HepG2 (cell line): Measurements from ENCODE around the gene BTRC. TPM values are rescaled to one million over a fixed set of nuclear protein-coding genes. Genes with fewer than 3 reads are reported as not detected.

Experiments used
- ADNP ChIP-seq: sonication (generic); formaldehyde crosslinking; IDR thresholded peaks from 2 replicates; pipeline ENCODE4 v1.4.0; 2020; ENCODE audit warnings: missing genetic modification reagents
- BHLHE40 ChIP-seq: IDR thresholded peaks from 2 replicates; pipeline ENCODE4 v1.6.1; 2011; ENCODE audit warnings: low read length, improper control_type of control experiment
- CCAR2 ChIP-seq: fragments of 200-400 bp; formaldehyde crosslinking; optimal IDR thresholded peaks from 2 replicates; pipeline ENCODE3; 2018; ENCODE audit warnings: low read depth, mild to moderate bottlenecking, low read length, moderate library complexity
- CENPT ChIP-seq: sonication (generic); formaldehyde crosslinking; IDR thresholded peaks from 2 replicates; pipeline ENCODE4 v1.8.0; 2022; ENCODE audit warnings: low read depth, mild to moderate bottlenecking, moderate library complexity, missing genetic modification reagents
- ELF1 ChIP-seq: sonication (generic); formaldehyde crosslinking; IDR thresholded peaks from 2 replicates; pipeline ENCODE4 v1.4.0; 2020; ENCODE audit warnings: missing genetic modification reagents
- FOXM1 ChIP-seq: sonication (generic); formaldehyde crosslinking; IDR thresholded peaks from 2 replicates; pipeline ENCODE4 v1.5.0; 2020; ENCODE audit warnings: missing genetic modification reagents
- HHEX ChIP-seq: IDR thresholded peaks from 2 replicates; pipeline ENCODE4 v1.6.1; 2016; ENCODE audit warnings: control low read depth
- ISX ChIP-seq: sonication (generic); formaldehyde crosslinking; conservative IDR thresholded peaks from 2 replicates; pipeline ENCODE4 v1.5.0; 2020; ENCODE audit warnings: missing genetic modification reagents
- KAT7 ChIP-seq: IDR thresholded peaks from 2 replicates; pipeline ENCODE4 v1.6.1; 2018; ENCODE audit warnings: borderline replicate concordance, missing compliant biosample characterization
- KLF13 ChIP-seq: sonication (generic); formaldehyde crosslinking; IDR thresholded peaks from 2 replicates; pipeline ENCODE4 v1.4.0; 2020; ENCODE audit warnings: mild to moderate bottlenecking, missing genetic modification reagents
- KLF9 ChIP-seq: IDR thresholded peaks from 2 replicates; pipeline ENCODE4 v1.6.1; 2016; ENCODE audit warnings: low read depth
- MEF2D ChIP-seq: sonication (generic); formaldehyde crosslinking; IDR thresholded peaks from 2 replicates; pipeline ENCODE4 v1.5.1; 2020; ENCODE audit warnings: mild to moderate bottlenecking, missing genetic modification reagents
- POLR2A ChIP-seq, 2 experiments: IDR thresholded peaks; 2 replicates each; pipeline ENCODE4 v1.6.1; 2011; ENCODE audit warnings: low read depth in 2 of 2, low read length in 2 of 2, mild to moderate bottlenecking in 1 of 2, moderate library complexity in 1 of 2; ENCODE audit not compliant: insufficient read depth in 1 of 2
- RFX3 ChIP-seq: IDR thresholded peaks from 2 replicates; pipeline ENCODE4 v1.6.1; 2016; ENCODE audit warnings: missing biosample characterization, missing genetic modification reagents
- TEAD3 ChIP-seq: optimal IDR thresholded peaks from 2 replicates; pipeline ENCODE3; 2016; ENCODE audit warnings: borderline replicate concordance
- ZNF350 ChIP-seq: sonication (generic); formaldehyde crosslinking; IDR thresholded peaks from 2 replicates; pipeline ENCODE4 v1.4.0; 2020; ENCODE audit warnings: mild to moderate bottlenecking, low read depth, missing genetic modification reagents, borderline replicate concordance
- ZNF460 ChIP-seq: sonication (generic); formaldehyde crosslinking; IDR thresholded peaks from 2 replicates; pipeline ENCODE4 v1.5.1; 2020; ENCODE audit warnings: missing genetic modification reagents, mild to moderate bottlenecking, borderline replicate concordance
- ZNF772 ChIP-seq: sonication (generic); formaldehyde crosslinking; IDR thresholded peaks from 2 replicates; pipeline ENCODE4 v1.5.0; 2020; ENCODE audit warnings: mild to moderate bottlenecking, missing genetic modification reagents
- ZNF776 ChIP-seq: sonication (generic); formaldehyde crosslinking; IDR thresholded peaks from 2 replicates; pipeline ENCODE4 v1.4.0; 2020; ENCODE audit warnings: mild to moderate bottlenecking, missing genetic modification reagents
- ZNF839 ChIP-seq: sonication (generic); formaldehyde crosslinking; IDR thresholded peaks from 2 replicates; pipeline ENCODE4 v1.4.0; 2020; ENCODE audit warnings: missing genetic modification reagents, mild to moderate bottlenecking, borderline replicate concordance
- ZSCAN20 ChIP-seq: sonication (generic); formaldehyde crosslinking; IDR thresholded peaks from 2 replicates; pipeline ENCODE4 v1.4.0; 2020; ENCODE audit warnings: missing genetic modification reagents, mild to moderate bottlenecking, borderline replicate concordance
- polyA plus RNA-seq, 8 experiments: library from polyadenylated mRNA; depleted of rRNA in 3 of 8; stranded (reverse) in 7 of 8; unstranded in 1 of 8; fragments of >200 nt; fragmentation: Illumina TruSeq in 4 of 8; extraction: Trizol in 4 of 8; gene quantifications; 2 replicates each; pipeline versions ENCODE4 v1.2.1 to v1.2.3, GENCODE V29; 2011 to 2016; ENCODE audit warnings: low read depth in 4 of 8, missing spikeins in 1 of 8, mixed read lengths in 1 of 8; ENCODE audit not compliant: insufficient read depth in 1 of 8
- total RNA-seq, 5 experiments: library from RNA; depleted of rRNA; stranded (reverse); fragments of >200 nt; fragmentation: Illumina TruSeq; extraction: Trizol; gene quantifications; 2 replicates each; pipeline ENCODE4 v1.2.3, GENCODE V29; 2016; ENCODE audit warnings: low read depth in 1 of 5
- TF ChIP-seq, protein P1 (sequence below): IDR thresholded peaks from 2 replicates; pipeline ENCODE4 v1.6.1; 2012; ENCODE audit warnings: low read depth, low read length, improper control_type of control experiment
- TF ChIP-seq, protein P2 (sequence below): sonication (generic); formaldehyde crosslinking; IDR thresholded peaks from 2 replicates; pipeline ENCODE4 v1.4.0; 2020; ENCODE audit warnings: missing genetic modification reagents, borderline replicate concordance
- TF ChIP-seq, protein P3 (sequence below): sonication (generic); formaldehyde crosslinking; IDR thresholded peaks from 2 replicates; pipeline ENCODE4 v1.5.1; 2020; ENCODE audit warnings: mild to moderate bottlenecking, missing genetic modification reagents, moderate library complexity
- TF ChIP-seq, protein P4 (sequence below): sonication (generic); formaldehyde crosslinking; IDR thresholded peaks from 2 replicates; pipeline ENCODE4 v1.8.0; 2023; ENCODE audit warnings: mild to moderate bottlenecking, missing genetic modification reagents

BTRC gene
- total and polyA plus RNA-seq, 2 of the 13 experiments (the other 11 are each of a cell fraction or from before 2014, with no cell fraction given): 12.0 to 14.4 TPM

DNA sequence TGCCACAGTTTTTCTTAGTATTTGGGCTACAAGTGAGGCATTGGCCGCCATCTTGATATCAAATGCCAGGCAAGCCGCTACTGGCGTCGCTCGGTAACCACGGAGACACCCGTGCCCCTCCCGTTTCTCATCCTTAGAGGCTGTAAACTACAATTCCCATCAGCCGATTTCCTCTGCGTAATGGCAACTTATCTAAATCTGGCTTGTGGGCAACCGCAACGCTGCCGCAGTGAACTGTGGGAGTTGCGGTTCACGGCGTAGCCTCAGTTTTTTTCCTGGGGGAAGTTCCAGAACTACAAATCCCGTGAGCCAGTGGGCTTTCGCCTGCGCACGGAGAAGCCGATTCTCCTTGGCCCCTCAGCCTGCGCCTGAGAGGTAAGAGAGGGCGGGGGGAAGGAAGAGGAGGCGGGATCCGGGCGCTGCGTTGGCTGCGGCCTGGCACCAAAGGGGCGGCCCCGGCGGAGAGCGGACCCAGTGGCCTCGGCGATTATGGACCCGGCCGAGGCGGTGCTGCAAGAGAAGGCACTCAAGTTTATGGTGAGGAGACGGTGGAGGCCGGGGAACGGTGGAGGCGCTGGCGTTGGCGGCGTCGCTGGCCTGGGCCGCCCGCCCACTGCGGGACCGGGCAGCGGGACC is at the start of gene BTRC (continued):
- TF ChIP-seq, protein P1, sequence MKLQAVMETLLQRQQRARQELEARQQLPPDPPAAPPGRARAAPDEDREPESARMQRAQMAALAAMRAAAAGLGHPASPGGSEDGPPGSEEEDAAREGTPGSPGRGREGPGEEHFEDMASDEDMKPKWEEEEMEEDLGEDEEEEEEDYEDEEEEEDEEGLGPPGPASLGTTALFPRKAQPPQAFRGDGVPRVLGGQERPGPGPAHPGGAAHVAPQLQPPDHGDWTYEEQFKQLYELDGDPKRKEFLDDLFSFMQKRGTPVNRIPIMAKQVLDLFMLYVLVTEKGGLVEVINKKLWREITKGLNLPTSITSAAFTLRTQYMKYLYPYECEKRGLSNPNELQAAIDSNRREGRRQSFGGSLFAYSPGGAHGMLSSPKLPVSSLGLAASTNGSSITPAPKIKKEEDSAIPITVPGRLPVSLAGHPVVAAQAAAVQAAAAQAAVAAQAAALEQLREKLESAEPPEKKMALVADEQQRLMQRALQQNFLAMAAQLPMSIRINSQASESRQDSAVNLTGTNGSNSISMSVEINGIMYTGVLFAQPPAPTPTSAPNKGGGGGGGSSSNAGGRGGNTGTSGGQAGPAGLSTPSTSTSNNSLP: peak; percentile 90
- TF ChIP-seq ISX (CRISPR knock-in tag) (no peak), ADNP (CRISPR knock-in tag) (no peak), POLR2A (IDR thresholded peaks at IDR 0.05; ENCODE audit: insufficient read depth in 1 of 2, low read depth in 2 of 2, low read length in 2 of 2) (peak; percentile 51 to 81), FOXM1 (CRISPR knock-in tag) (no peak), CCAR2 (peak; percentile 18), HHEX (CRISPR knock-in tag) (no peak), ZNF350 (CRISPR knock-in tag) (peak; percentile 52; the same call in 1 of the 2 replicates), ZSCAN20 (no peak), MEF2D (CRISPR knock-in tag) (no peak; the same call in 1 of the 2 replicates), ZNF839 (no peak), TEAD3 (CRISPR knock-in tag) (peak; percentile 77), KAT7 (CRISPR knock-in tag) (peak; percentile 91), KLF13 (CRISPR knock-in tag) (no peak), CENPT (no peak), ZNF772 (CRISPR knock-in tag) (peak; percentile 76), ZNF776 (CRISPR knock-in tag) (0 out of 2 replicates have a peak, but pooled peaks have one; percentile 20), ELF1 (CRISPR knock-in tag) (peak; percentile 88), ZNF460 (no peak), KLF9 (CRISPR knock-in tag) (no peak), BHLHE40 (no peak), RFX3 (CRISPR knock-in tag) (peak; percentile 94)
- TF ChIP-seq, protein P2, sequence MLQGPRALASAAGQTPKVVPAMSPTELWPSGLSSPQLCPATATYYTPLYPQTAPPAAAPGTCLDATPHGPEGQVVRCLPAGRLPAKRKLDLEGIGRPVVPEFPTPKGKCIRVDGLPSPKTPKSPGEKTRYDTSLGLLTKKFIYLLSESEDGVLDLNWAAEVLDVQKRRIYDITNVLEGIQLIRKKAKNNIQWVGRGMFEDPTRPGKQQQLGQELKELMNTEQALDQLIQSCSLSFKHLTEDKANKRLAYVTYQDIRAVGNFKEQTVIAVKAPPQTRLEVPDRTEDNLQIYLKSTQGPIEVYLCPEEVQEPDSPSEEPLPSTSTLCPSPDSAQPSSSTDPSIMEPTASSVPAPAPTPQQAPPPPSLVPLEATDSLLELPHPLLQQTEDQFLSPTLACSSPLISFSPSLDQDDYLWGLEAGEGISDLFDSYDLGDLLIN (CRISPR knock-in tag): peak; percentile 84
- TF ChIP-seq, protein P3, sequence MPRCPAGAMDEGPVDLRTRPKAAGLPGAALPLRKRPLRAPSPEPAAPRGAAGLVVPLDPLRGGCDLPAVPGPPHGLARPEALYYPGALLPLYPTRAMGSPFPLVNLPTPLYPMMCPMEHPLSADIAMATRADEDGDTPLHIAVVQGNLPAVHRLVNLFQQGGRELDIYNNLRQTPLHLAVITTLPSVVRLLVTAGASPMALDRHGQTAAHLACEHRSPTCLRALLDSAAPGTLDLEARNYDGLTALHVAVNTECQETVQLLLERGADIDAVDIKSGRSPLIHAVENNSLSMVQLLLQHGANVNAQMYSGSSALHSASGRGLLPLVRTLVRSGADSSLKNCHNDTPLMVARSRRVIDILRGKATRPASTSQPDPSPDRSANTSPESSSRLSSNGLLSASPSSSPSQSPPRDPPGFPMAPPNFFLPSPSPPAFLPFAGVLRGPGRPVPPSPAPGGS: peak; percentile 87; the same call in 1 of the 2 replicates
- TF ChIP-seq, protein P4, sequence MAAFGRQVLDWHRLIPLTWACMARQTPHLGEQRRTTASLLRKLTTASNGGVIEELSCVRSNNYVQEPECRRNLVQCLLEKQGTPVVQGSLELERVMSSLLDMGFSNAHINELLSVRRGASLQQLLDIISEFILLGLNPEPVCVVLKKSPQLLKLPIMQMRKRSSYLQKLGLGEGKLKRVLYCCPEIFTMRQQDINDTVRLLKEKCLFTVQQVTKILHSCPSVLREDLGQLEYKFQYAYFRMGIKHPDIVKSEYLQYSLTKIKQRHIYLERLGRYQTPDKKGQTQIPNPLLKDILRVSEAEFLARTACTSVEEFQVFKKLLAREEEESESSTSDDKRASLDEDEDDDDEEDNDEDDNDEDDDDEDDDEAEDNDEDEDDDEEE (CRISPR knock-in tag): no peak
